Common myeloid progenitor, CD34-positive (primary cell): ENCODE measurements around the gene DOK7.

ENCODE experiments used
- CTCF ChIA-PET: fragments of 350-600 bp; sonication (Branson Sonifier 250); formaldehyde crosslinking; loops from one replicate; lab custom pipeline; 2021; ENCODE audit warnings: antibody characterized with exemption; lab: Charles Lee
- POLR2A ChIA-PET: fragments of 350-600 bp; sonication (Branson Sonifier 250); formaldehyde crosslinking; loops from one replicate; lab custom pipeline; 2021; ENCODE audit warnings: antibody characterized with exemption; lab: Charles Lee
- DNase-seq, 3 donors: peaks; one replicate each; pipeline versions ENCODE4 v3.0.0 to v3.0.0-alpha.2; 2013
- H3K27ac ChIP-seq, 2 experiments: 1 replicate in 1 of 2; 2 replicates in 1 of 2; pipeline ENCODE4 v1.7.0; 2013; ENCODE audit warnings: inconsistent platforms in 2 of 2, low read length in 2 of 2, mild to moderate bottlenecking in 2 of 2, low read depth in 1 of 2, moderate library complexity in 1 of 2; ENCODE audit not compliant: severe bottlenecking in 2 of 2, insufficient read depth in 1 of 2, poor library complexity in 1 of 2
- H3K27me3 ChIP-seq, 5 experiments: replicated peaks in 2 of 5; 1 replicate in 3 of 5; 2 replicates in 2 of 5; pipeline versions ENCODE4 v1.6.1 to v1.7.0; 2013; ENCODE audit warnings: low read length in 4 of 5, mild to moderate bottlenecking in 2 of 5, moderate library complexity in 2 of 5, inconsistent platforms in 1 of 5; ENCODE audit not compliant: insufficient read depth in 5 of 5, control insufficient read depth in 4 of 5
- H3K36me3 ChIP-seq, 4 experiments: 1 replicate in 2 of 4; 2 replicates in 2 of 4; pipeline versions ENCODE4 v1.6.1 to v1.7.0; 2013; ENCODE audit warnings: low read length in 3 of 4, control low read depth in 1 of 4, mild to moderate bottlenecking in 1 of 4; ENCODE audit not compliant: control insufficient read depth in 4 of 4, insufficient read depth in 4 of 4
- H3K4me1 ChIP-seq, 4 experiments: 1 replicate in 3 of 4; 2 replicates in 1 of 4; pipeline versions ENCODE4 v1.6.1 to v1.7.1; 2013; ENCODE audit warnings: low read length in 3 of 4, mild to moderate bottlenecking in 3 of 4, control low read depth in 1 of 4, inconsistent platforms in 1 of 4, moderate library complexity in 1 of 4; ENCODE audit not compliant: control insufficient read depth in 4 of 4, insufficient read depth in 4 of 4; ENCODE audit errors: control extremely low read depth in 1 of 4
- H3K4me3 ChIP-seq, 7 experiments: 1 replicate in 4 of 7; 2 replicates in 3 of 7; pipeline versions ENCODE4 v1.5.1 to v1.7.0; 2013; ENCODE audit warnings: mild to moderate bottlenecking in 7 of 7, low read length in 6 of 7, moderate library complexity in 6 of 7, inconsistent platforms in 2 of 7, low read depth in 2 of 7, control low read depth in 1 of 7; ENCODE audit not compliant: insufficient read depth in 4 of 7, control insufficient read depth in 1 of 7; ENCODE audit errors: extremely low read depth in 1 of 7
- H3K9me3 ChIP-seq, 5 experiments: 1 replicate in 4 of 5; 2 replicates in 1 of 5; pipeline versions ENCODE4 v1.6.1 to v1.7.1; 2013; ENCODE audit warnings: low read length in 4 of 5, mild to moderate bottlenecking in 2 of 5, inconsistent platforms in 1 of 5, low read depth in 1 of 5, moderate library complexity in 1 of 5; ENCODE audit not compliant: control insufficient read depth in 4 of 5, insufficient read depth in 2 of 5; ENCODE audit errors: control extremely low read depth in 1 of 5
- WGBS: methylation state at CpG from one replicate; pipeline ENCODE4 v1.1.5; 2013; ENCODE audit not compliant: insufficient coverage; 5-methylcytosine and 5-hydroxymethylcytosine counted together

The DOK7 gene

GRCh38 chr4:3515646-3516045 is 52.5 kb downstream of the DOK7 start:
- no peak overlapping the region for H3K4me3 ChIP-seq
- no peaks in the 10 kb centered on the region for H3K4me1 ChIP-seq
- ChIA-PET POLR2A (no interaction called here), CTCF (interaction anchor here (1.0 to 1.1 kb wide), 3 partner anchors 10 to 151 kb away, joined by 3 to 5 read pairs (median 3); no protein-coding TSS in a partner anchor)
- no peak for DNase-seq
- no peaks in the 10 kb centered on the region for H3K27me3 ChIP-seq
- WGBS, result 89% methylated on average over 15 of the region's 15 CpGs
- no peak overlapping the region for H3K27ac ChIP-seq
- no peaks in the 10 kb centered on the region for H3K9me3 ChIP-seq
- peaks cover 6 to 93% (median 62%) of the 10 kb centered on the region in 4 experiments for H3K36me3 ChIP-seq

DNA sequence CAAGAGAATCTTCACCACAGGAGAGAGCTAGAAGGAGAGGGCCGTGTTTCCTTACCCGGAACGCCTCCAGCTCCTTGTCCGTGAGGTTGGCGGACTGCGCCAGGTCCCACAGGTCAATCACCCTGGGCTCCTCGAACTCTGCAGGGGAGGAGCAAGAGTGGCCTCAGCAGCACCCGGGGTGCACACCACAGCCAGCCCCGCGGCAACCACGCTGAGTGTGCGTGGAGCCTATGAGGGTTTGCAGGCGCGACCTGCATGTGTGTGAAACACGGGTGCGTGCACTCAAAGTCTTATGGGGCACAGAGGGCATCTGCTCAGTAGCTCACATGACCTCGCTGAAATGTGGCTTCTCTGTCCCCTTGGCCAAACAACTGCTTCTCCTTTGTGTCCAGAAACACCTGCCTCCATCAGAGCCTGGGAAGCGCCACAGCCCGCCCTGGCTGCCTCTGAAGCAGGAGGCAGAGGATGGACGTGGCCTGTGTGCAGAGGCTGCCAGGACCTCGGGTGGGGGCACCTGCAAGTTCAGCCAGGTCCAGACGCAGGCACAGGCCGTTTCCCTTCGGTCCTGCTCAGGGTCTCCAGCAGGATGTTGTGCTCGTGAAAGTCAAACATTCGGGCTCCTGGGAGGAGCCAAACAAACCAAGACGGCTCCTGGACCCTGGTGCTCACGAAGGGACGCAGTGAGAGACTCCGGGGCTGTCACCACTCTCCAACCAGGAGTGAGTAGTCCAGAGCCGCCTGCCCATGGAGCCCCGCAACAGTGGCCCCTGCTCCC is 53.1 kb downstream of the DOK7 start:
- Histone ChIP-seq H3K27ac (no peak overlapping the region), H3K27me3 (no peaks in the 10 kb centered on the region), H3K4me1 (no peaks in the 10 kb centered on the region), H3K9me3 (no peaks in the 10 kb centered on the region), H3K36me3 (peaks cover 6 to 93% (median 64%) of the 10 kb centered on the region in 4 experiments), H3K4me3 (no peak overlapping the region)
- POLR2A ChIA-PET, result no interaction called here
- no peak for DNase-seq
- CTCF ChIA-PET, result no interaction called here
- WGBS, result 96% methylated on average over 31 of the region's 32 CpGs

GRCh38 chr4:3516836-3517730 is 54.0 kb downstream of the DOK7 start:
- H3K4me1 ChIP-seq, result no peaks in the 10 kb centered on the region
- no peak for DNase-seq
- CTCF ChIA-PET, result no interaction called here
- no peaks in the 10 kb centered on the region for H3K9me3 ChIP-seq
- WGBS, result 96% methylated on average over 22 of the region's 29 CpGs
- H3K4me3 ChIP-seq, result no peak overlapping the region
- H3K27me3 ChIP-seq, result no peaks in the 10 kb centered on the region
- POLR2A ChIA-PET, result no interaction called here
- H3K36me3 ChIP-seq, result peaks cover 6 to 94% (median 66%) of the 10 kb centered on the region in 4 experiments
- no peak overlapping the region for H3K27ac ChIP-seq

- no peaks in the 10 kb centered on the region for H3K9me3 ChIP-seq
- DNase-seq, result no peak
- no peaks in the 10 kb centered on the region for H3K27me3 ChIP-seq
- H3K4me1 ChIP-seq, result no peaks in the 10 kb centered on the region
- H3K27ac ChIP-seq, result no peak overlapping the region
- WGBS, result 96% methylated on average over 49 of the region's 49 CpGs
- no peak overlapping the region for H3K4me3 ChIP-seq
- POLR2A ChIA-PET, result no interaction called here
- CTCF ChIA-PET, result interaction anchor here (1.2 kb wide), 1 partner anchor 37 kb away, joined by 3 read pairs; no protein-coding TSS in a partner anchor
- H3K36me3 ChIP-seq, result peaks cover 6 to 92% (median 64%) of the 10 kb centered on the region in 4 experiments
Measured at GRCh38 chr4:3517731-3518510, 54.8 kb downstream of the DOK7 start.

GRCh38 chr4:3518511-3518880 is 55.4 kb downstream of the DOK7 start:
- WGBS, result 97% methylated on average over 6 of the region's 11 CpGs
- H3K4me1 ChIP-seq, result no peaks in the 10 kb centered on the region
- H3K27ac ChIP-seq, result no peak overlapping the region
- no peaks in the 10 kb centered on the region for H3K27me3 ChIP-seq
- no peak overlapping the region for H3K4me3 ChIP-seq
- H3K36me3 ChIP-seq, result peaks cover 6 to 94% (median 65%) of the 10 kb centered on the region in 4 experiments
- ChIA-PET CTCF (interaction anchor here (1.2 kb wide), 1 partner anchor 37 kb away, joined by 3 read pairs; no protein-coding TSS in a partner anchor), POLR2A (no interaction called here)
- no peaks in the 10 kb centered on the region for H3K9me3 ChIP-seq
- no peak for DNase-seq

GRCh38 chr4:3518941-3519340 is 55.8 kb downstream of the DOK7 start:
- Histone ChIP-seq H3K4me1 (no peaks in the 10 kb centered on the region), H3K4me3 (no peak overlapping the region), H3K9me3 (no peaks in the 10 kb centered on the region), H3K36me3 (peaks cover 6 to 93% (median 66%) of the 10 kb centered on the region in 4 experiments), H3K27ac (no peak overlapping the region), H3K27me3 (no peaks in the 10 kb centered on the region)
- ChIA-PET POLR2A (no interaction called here), CTCF (interaction anchor here (1.2 kb wide), 1 partner anchor 38 kb away, joined by 3 read pairs; no protein-coding TSS in a partner anchor)
- DNase-seq, result no peak
- WGBS, result 97% methylated on average over 15 of the region's 18 CpGs
